ENCODE measurements around the gene SLC29A4.
"Not testable (repeated sequence)": the region's sequence is repeated elsewhere in the genome, so short reads cannot be mapped to it uniquely, and the experiment has no call there.

The SLC29A4 gene

DNA sequence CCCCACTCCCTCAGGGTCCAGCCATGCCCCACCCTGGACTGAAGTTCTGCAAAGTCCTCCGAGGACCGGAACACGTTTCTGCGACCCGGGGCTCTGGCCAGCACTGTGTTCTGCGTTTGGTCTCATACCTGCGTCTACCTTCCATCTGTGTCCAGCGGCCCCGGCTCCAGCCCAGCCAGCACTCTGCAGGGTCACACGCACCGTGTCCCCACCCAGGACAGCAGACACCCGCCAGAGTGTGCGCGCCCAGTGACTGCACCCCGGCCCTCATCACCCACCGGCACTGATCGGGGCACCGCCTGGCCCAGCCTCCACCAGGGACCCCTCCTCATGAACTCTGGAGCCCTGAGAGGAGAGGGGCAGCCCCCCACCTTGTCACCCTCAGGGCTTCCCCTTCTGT, 20.3 kb downstream of the SLC29A4 start:
- no peak for DNase-seq (ENCODE audit: low read depth)
- no peak overlapping the region for H3K4me3 ChIP-seq (ENCODE audit: low read depth, low read length)
- TF ChIP-seq, protein P1, sequence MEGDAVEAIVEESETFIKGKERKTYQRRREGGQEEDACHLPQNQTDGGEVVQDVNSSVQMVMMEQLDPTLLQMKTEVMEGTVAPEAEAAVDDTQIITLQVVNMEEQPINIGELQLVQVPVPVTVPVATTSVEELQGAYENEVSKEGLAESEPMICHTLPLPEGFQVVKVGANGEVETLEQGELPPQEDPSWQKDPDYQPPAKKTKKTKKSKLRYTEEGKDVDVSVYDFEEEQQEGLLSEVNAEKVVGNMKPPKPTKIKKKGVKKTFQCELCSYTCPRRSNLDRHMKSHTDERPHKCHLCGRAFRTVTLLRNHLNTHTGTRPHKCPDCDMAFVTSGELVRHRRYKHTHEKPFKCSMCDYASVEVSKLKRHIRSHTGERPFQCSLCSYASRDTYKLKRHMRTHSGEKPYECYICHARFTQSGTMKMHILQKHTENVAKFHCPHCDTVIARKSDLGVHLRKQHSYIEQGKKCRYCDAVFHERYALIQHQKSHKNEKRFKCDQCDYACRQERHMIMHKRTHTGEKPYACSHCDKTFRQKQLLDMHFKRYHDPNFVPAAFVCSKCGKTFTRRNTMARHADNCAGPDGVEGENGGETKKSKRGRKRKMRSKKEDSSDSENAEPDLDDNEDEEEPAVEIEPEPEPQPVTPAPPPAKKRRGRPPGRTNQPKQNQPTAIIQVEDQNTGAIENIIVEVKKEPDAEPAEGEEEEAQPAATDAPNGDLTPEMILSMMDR (IDR thresholded peaks at IDR 0.05; ENCODE audit: control insufficient read depth, extremely low read depth, insufficient read depth) = no peak

DNA sequence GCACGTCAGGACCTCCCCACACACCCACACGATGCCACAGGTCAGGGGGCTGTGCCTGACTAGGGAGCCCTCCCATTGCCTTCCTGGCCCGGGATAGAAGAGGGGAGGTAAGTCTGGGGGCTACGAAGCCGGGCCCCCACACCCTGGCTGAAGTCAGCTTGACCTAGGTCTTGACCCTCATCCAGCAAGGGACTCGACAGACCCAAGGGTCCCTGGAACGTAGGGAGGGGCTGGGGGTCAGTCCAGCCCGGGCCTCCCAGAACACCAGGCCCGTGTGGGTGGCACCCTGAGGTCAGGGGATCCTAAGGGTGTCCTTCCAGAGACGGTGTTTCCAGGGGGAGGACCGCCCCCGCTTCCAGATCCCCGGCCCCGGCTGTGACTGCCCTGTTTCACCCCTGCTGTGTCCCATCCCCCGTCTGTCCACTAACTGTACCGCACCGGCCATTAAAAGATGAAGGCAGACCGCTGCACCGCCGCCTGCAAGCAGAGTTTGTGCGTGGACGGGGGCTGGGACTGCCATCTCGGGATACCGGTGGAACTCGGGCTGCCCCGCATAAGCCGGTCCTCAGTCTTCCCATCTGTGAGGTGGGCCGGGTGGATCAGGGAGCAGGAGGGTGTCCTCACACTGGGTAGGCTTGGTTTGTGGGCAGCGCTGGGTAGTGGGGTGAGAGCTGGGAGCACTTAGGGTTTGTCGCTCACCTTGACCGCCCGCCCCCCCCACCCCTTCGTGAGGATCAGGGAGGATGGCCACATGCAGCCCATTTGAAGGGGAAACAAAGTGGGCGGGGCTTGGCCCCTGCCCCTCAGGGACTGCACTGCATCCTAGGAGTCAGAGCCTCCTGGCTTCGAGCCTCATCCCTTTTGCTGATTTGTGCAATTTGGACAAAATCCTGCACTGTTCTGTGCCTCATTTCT, 21.1 kb downstream of the SLC29A4 start:
- no peak overlapping the region for H3K4me3 ChIP-seq (ENCODE audit: low read depth, low read length)
- TF ChIP-seq, protein P1 (IDR thresholded peaks at IDR 0.05; ENCODE audit: control insufficient read depth, extremely low read depth, insufficient read depth) = no peak
- no peak for DNase-seq (ENCODE audit: low read depth)

DNA sequence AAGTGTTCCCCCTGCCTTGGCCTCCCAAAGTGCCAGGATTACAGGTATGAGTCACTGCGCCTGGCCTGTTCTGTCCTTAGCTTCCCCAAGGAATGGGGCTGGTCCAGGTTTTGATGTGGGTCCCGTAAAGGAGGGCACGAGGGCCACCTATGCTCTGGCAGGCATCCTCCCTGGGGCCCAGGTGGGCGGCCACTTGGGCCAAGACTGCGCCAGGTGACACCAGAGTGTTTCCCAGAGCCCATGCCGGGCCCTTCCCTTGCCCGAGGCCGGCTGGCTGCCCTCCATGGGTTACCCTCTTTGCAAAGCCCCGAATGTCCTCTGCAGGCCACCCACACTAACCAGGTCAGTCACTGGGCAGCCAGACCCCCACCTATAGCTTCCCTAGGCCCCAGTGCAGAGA, 22.3 kb downstream of the SLC29A4 start:
- not testable (repeated sequence) for DNase-seq (ENCODE audit: low read depth); H3K4me3 ChIP-seq (ENCODE audit: low read depth, low read length)

DNA sequence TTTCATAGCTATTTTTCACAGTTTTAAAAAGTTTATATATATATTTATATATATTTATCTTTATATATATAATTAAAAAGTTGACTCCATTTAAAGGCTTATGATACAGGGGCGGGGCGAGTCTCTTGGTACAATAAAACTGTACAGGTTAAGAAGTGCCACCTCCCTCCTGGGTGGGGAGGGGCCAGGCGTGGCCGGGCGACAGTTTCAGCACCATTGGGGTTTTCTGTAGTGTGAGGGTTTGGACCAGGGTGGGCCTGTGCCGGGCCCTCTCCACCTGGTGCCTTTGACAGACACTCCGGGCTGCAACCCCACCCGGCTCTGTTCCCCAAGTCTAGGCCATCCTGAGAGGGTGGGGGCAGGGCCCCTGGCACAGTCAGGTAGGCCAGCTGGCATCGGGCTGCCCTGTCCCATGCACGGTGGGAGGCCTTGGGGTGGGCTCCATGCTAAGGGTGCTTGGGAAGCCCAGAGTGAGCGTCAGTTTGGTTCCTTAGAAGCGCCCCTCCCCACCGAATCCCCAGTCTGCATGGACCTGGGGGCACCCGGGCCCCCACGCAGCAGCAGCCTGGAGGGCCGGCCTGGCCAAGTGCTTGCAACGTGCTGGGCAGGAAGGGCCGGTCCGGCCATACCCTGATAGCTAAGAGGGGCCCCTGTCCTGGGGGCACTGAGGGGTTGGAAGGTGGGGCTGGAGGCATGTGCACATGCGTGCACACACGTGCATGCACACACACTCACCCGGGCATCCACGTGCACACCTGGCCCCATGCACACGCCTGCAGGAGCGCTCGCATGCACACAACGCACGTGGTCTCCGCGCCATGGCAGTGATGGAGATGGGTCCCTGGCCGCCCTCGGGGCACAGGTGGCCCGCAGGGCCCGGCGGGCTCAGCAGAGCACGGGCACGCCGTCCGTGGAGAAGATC, 24.7 kb downstream of the SLC29A4 start:
- DNase-seq (ENCODE audit: low read depth); H3K4me3 ChIP-seq (ENCODE audit: low read depth, low read length): not testable (repeated sequence)

DNA sequence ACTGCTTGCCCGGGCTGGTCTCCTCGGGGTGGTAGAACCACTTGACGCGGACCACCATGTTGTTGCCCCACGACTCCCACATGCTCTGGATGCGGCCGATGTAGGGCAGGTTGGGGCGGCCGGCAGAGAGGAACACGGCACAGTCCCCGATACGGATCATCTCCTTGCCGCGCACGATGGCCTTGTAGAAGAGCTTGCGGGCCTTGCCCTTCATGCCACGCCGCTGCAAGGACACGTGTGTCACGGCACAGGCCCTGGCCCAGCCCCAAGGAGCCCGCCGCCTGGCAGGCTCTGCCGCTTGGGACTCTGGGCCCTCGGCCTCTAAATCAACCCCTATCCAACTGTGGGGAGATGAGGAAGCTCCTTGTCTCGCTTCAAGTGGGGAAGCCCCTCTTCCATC, 26.4 kb downstream of the SLC29A4 start:
- TF ChIP-seq, protein P1 (IDR thresholded peaks at IDR 0.05; ENCODE audit: control insufficient read depth, extremely low read depth, insufficient read depth) = no peak
- DNase-seq (ENCODE audit: low read depth) = no peak
- no peak overlapping the region for H3K4me3 ChIP-seq (ENCODE audit: low read depth, low read length)

DNA sequence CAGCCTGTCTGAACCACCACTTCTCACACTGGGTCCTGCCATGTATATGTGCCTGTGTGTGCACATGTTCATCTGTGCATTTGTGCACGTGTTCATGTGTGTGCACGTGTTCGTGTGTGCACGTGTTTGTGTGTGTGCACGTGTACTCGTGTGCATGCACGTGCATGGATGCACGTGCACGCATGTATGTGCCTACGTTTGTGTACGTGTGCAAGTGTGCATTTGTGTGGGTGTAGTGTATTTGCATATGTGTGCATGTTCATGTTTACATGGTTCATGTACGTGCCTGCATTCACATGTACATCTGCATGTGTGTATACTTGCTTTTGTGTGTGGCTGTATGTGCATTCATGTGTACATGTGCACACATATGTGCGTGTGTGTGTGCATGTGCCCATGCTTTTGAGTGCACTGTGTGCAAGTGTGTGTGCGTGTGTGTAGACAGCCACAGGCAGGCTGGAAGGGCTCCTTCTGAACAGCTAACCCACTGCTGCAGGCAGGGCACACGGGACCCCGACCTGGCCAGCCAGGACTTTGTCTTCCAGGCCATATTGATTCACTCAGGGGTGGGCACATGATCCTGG, 28.2 kb downstream of the SLC29A4 start:
- DNase-seq (ENCODE audit: low read depth) = no peak
- TF ChIP-seq, protein P1 (IDR thresholded peaks at IDR 0.05; ENCODE audit: control insufficient read depth, extremely low read depth, insufficient read depth) = no peak
- H3K4me3 ChIP-seq (ENCODE audit: low read depth, low read length) = no peak overlapping the region

DNA sequence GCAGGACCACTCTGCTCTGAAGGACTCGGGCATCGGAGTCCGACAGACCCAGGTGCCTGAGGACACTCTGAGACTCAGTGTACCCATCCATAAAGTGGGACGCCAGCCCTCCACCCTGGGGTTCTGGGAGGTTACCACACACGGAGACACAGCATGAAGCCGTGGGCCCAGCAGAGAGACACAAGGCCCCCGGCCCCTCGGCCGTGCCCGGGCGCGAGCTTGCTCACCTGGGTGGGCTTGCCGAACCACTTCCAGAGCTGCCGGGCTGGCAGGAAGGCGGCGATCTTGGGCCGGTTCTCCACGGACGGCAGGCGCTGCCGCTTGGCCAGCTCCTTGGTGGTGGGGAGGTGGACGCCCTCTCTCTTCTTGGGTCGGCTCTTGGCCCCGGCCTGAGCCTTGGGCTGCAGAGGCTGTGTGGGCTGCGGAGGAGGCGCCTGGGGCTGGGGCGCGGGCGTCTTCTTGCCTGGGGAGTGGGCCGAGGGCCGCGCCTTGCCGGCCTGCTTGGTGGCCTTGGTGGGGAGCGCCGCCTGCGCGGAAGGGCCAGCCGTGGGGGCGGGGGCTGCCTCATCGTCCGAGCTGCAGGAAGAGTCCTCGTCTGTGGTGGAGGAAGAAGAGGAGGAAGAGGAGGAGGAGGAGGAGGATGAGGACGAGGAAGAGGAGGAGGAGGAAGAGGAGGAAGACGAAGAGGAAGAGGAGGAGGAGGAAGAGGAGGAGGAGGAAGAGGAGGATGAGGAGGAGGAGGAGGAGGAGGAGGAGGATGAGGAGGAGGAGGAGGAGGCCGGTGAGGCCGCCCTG, 29.7 kb downstream of the SLC29A4 start:
- DNase-seq (ENCODE audit: low read depth); H3K4me3 ChIP-seq (ENCODE audit: low read depth, low read length): not testable (repeated sequence)

DNA sequence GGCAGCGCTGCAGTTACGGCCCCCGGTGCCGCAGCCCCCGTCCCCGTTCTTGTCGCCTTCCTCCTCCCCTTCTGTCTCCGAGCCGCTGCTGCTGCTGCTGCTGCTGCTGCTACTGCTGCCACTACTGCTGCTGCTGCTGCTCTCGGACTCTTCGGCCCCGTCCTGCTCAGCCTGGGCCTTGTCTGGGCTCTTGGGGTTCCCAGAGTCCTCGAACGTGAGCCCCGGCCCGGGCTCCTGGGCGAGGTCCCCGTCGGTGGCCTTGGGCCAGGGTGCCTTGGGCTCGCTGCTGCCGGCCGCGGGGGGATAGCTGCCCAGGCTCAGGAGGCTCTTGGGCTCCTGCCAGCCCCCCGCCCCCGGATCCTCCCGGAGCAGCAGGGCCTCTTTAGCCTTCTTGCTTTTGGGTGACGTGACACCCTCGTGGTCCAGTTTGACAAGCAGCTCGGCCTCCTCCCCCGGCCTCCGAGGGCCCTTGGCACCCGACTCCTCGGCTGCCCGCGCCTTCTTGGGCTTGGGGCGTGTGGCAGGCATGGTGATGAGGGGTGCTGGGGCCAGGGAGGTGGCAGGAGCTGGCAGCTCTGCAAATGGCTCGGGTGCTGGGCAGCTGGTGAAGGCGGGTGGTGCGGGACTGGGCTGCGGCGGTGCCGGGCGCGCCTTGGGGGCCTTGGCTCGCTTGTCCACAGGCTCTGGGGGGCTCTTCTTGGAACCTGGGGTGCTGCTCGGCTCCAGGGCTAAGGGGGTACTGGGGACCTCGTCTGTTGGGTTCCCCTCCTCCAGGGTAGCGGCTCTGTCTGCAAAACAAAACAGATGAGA, 30.5 kb downstream of the SLC29A4 start:
- DNase-seq (ENCODE audit: low read depth); H3K4me3 ChIP-seq (ENCODE audit: low read depth, low read length): not testable (repeated sequence)

Data from LNCaP clone FGC (cell line).